H1 (cell line): ENCODE data around the gene GATA5. TPM values are rescaled to one million over a fixed set of nuclear protein-coding genes. Genes with fewer than 3 reads are reported as not detected.

Experiments
- CBX5 ChIP-seq: fragments of 300-800, 300-1000 bp; sonication (generic); IDR thresholded peaks from 2 replicates; pipeline ENCODE4 v1.7.1; 2016; ENCODE audit warnings: antibody characterized with exemption, low read length, low read depth
- POLR2A ChIP-seq, 2 experiments: IDR thresholded peaks; 1 replicate in 1 of 2; 2 replicates in 1 of 2; pipeline ENCODE4 v1.6.1; 2011; ENCODE audit warnings: low read depth in 2 of 2, low read length in 2 of 2, mild to moderate bottlenecking in 2 of 2; ENCODE audit errors: control extremely low read depth in 1 of 2
- POLR2AphosphoS5 ChIP-seq: IDR thresholded peaks from 2 replicates; pipeline ENCODE4 v1.6.1; 2011; ENCODE audit warnings: low read depth, low read length
- SAP30 ChIP-seq: fragments of 300-600 bp; sonication (generic); IDR thresholded peaks from 2 replicates; pipeline ENCODE4 v1.7.1; 2012; ENCODE audit warnings: low read length, moderate library complexity, mild to moderate bottlenecking, inconsistent platforms; ENCODE audit not compliant: insufficient read depth, insufficient replicate concordance
- polyA plus RNA-seq, 7 experiments: library from polyadenylated mRNA; depleted of rRNA in 3 of 7; stranded (reverse) in 5 of 7; unstranded in 2 of 7; fragments of >200 nt in 5 of 7; fragments of 200-250 nt in 2 of 7; gene quantifications; 1 replicate in 5 of 7; 2 replicates in 1 of 7; 4 replicates in 1 of 7; pipeline versions ENCODE4 v1.2.1 to v1.2.3, GENCODE V29; 2011 to 2013; ENCODE audit warnings: missing spikeins in 2 of 7, mixed read lengths in 2 of 7
- total RNA-seq: library from RNA; stranded (reverse); fragmentation: NEBNext Ultra II Directional; extraction: Animal tissue kit (Norgen Biotek cat#: 25700); gene quantifications from 2 replicates; pipeline ENCODE4 v1.2.1, GENCODE V29; 2021

Gene GATA5
- total and polyA plus RNA-seq, 2 of the 8 experiments (the other 6 are each of a cell fraction or from before 2014, with no cell fraction given), result 0.08 to 0.11 TPM

DNA sequence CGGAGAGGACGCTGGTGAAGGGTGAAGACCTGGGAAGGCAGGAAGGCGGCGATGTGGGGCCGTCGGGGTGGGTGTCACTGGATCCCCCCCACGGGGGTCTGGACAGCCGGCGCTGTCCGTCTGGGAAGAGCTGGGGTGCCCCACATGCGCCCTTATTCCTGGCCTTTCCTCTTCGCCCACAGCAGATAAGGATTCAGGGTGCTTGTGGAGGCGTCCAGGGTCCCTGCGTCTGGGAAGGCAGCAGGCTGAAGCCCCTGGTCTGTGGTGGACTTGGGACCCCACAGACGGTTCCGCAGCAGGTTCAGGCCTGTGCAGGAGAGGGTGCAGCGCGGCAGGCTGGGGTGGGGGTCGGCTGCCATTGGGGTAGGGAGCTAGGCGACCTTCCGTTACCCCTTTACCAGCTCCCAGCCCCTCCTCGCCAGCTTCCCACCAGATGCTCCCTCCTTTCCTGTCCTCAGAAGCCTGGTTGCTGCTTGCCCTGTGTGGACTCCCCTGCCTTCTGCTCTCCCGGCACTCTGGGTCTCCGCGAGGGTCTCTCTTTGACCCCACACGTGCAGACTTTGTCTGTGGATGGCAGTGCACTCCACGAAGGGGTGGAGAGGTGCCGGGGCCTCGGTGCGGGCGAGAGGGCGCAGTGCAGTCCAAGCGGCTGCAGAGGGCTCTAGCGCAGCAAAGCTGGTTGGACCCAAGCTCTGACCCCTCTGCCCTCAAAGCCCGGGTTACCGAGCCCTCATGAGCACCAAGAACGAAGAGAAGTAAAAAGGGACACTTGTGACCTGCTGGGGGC, 2.1 kb upstream of the GATA5 start (continued):
- TF ChIP-seq POLR2AphosphoS5 (no peak), SAP30 (no peak), POLR2A (IDR thresholded peaks at IDR 0.05; ENCODE audit: control extremely low read depth in 1 of 2, low read depth in 2 of 2, low read length in 2 of 2) (no peak), CBX5 (no peak)
